GM18868 (cell line): ENCODE results near the gene TRIM29.
A peak's percentile ranks its signal among the peaks of the same experiment; 100 is the strongest.
"Not testable (repeated sequence)": the region's sequence is repeated elsewhere in the genome, so short reads cannot be mapped to it uniquely, and the experiment has no call there.

Experiments
- ATAC-seq: cut with Tn5 transposase; IDR thresholded peaks from one replicate; pipeline ENCODE4 v1.9.1; 2021; ENCODE audit warnings: mild to moderate bottlenecking, moderate library complexity; ENCODE audit not compliant: unreplicated experiment

TRIM29 gene

GRCh38 chr11:120137611-120138521 is at the start of gene TRIM29:
TRIM29 (minus strand) TSS chr11:120138113; CDS start chr11:120138031, 82 bp downstream.
- no peak for ATAC-seq

GRCh38 chr11:120186774-120187591 is 49.1 kb upstream of the TRIM29 start:
- ATAC-seq: peak; percentile 59

GRCh38 chr11:120186456-120186773 is 48.5 kb upstream of the TRIM29 start:
- no peak for ATAC-seq

- no peak for ATAC-seq
Observed at GRCh38 chr11:120185706-120186455, 48.0 kb upstream of the TRIM29 start.

GRCh38 chr11:120184946-120185705 is 47.2 kb upstream of the TRIM29 start:
- no peak for ATAC-seq

GRCh38 chr11:120184371-120184945 is 46.5 kb upstream of the TRIM29 start:
- ATAC-seq: no peak

GRCh38 chr11:120183701-120184141 is 45.8 kb upstream of the TRIM29 start:
- no peak for ATAC-seq

GRCh38 chr11:120182790-120183491 is 45.0 kb upstream of the TRIM29 start:
- no peak for ATAC-seq

GRCh38 chr11:120182372-120182771 is 44.5 kb upstream of the TRIM29 start:
- no peak for ATAC-seq

GRCh38 chr11:120181376-120181975 is 43.6 kb upstream of the TRIM29 start:
- no peak for ATAC-seq

- ATAC-seq: no peak
Observed at GRCh38 chr11:120180551-120181232, 42.8 kb upstream of the TRIM29 start.

GRCh38 chr11:120180063-120180462 is 42.1 kb upstream of the TRIM29 start:
- not testable (repeated sequence) for ATAC-seq

GRCh38 chr11:120179057-120179672 is 41.3 kb upstream of the TRIM29 start:
- ATAC-seq: no peak

- ATAC-seq: no peak
Observed at GRCh38 chr11:120178561-120179056, 40.7 kb upstream of the TRIM29 start.

GRCh38 chr11:120174866-120175265 is 37.0 kb upstream of the TRIM29 start:
- ATAC-seq: no peak

GRCh38 chr11:120173807-120174206 is 35.9 kb upstream of the TRIM29 start:
- ATAC-seq: no peak

- ATAC-seq: no peak
Observed at GRCh38 chr11:120173019-120173705, 35.2 kb upstream of the TRIM29 start.
